Stimulated activated CD4-positive, alpha-beta T cell treated with anti-CD3 and anti-CD28 coated beads, Interleukin-2, amount 100 ng/mL, for 24 hours (primary cell): ENCODE results near the gene PLCB1.

Experiments used
- DNase-seq, 2 donors: peaks; one replicate each; pipeline ENCODE4 v3.0.0-alpha.2; 2020

The PLCB1 gene

DNA sequence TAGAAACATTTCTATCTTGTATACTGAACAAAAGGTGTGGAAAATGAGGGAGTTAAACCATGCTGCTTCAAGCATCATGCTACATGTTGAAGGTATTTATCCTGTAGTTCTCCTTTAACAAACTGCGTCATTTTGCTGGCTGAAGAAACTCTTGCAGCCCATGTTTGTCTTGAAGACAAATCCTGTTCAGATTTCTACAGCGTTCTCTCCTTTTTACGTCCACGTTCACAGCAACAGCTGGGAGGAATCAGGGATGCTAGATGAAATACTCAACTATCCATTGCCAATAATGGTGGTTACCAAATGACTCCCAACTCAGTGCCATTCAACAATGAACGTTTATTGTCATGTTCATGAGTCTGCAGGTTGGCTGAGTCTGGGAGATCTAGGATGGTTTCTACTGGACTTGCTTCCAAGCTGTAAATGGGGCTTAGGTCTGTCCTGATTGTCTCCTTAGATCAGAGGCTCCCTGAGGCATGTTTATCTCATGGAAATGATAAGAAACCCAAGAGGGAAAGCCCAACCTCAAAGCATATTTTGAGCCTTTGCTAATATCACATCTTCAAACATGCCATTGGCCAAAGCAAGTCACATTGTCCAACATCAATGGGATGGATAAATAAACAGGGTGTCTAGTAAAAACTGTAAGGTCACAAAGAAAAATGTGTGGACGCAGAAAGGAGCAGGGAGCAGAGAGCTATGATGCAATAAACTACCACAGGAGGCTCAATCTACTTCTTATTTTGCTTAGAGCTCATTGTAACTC, 2.7 kb upstream of the PLCB1 start:
- DNase-seq = no peak

DNA sequence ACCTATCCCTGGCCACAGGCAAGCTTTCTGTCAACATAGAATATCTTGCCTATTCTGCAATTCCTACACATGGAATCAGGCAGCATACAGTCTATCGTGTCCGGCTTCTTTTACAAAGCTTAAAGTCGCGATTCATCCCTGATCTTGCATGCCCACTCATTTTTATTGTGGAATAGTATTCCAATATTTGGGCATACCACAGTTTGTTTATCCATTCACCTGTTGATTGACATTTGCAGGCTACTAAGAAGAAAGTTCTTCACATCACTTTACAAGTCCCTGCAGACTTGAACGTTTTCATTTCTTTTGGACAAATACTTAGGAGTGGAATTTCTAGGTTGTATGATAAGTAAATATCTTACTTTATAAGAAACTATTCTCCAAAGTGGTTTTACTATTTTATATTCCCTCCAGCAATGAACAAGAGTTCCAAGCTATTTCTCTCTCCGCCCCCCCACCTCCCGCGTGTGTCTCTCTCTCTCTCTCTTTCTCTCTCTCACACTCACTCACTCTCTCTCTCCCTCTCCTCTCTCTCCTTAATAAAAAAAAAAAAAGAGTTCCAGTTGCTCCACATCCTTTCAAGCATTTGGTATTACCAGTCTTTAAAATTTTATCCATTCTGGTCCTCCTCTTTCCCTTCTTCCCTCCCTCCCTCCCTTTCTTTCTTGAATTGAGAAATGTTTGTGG, 1.1 kb upstream of the PLCB1 start:
- no peak for DNase-seq

DNA sequence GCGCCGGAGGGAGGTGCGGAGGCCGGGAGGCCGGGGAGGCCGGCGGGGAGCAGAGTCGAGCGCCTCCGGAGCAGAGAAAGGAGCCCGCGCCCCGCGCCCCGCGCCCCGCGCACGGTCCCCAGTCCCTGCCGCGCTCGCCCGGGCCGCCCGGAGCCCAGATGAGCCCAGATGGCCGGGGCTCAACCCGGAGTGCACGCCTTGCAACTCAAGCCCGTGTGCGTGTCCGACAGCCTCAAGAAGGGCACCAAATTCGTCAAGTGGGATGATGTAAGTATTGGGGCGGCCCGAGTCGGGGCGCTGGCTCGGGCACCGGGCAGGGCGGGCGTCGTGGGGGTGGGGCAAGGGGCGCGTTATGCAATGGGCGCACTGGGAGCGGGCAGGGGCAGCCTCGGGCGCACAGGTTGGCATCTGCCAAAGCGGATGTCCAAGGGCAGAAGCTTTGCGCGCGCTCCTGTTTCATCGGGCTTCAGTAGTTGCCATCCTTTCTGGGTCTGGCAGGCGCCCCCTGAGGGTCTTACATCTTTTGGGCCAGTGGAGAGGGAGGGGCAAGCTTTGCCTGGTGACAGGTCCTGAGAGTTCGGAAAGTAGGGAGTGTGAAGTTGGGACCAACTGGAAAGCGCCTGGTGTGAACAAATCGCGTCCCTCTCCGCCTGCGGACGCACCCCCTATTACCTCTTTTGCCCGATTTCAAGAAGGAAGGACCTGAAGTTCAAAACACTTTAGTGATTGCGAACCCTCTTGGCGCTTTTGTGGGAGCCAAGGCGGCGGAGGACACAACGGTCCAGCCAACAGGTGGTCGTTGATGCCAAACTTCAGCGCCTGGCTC, 631 bp downstream of the PLCB1 start:
- peak in 1 of 2 donors; percentile 24 for DNase-seq

DNA sequence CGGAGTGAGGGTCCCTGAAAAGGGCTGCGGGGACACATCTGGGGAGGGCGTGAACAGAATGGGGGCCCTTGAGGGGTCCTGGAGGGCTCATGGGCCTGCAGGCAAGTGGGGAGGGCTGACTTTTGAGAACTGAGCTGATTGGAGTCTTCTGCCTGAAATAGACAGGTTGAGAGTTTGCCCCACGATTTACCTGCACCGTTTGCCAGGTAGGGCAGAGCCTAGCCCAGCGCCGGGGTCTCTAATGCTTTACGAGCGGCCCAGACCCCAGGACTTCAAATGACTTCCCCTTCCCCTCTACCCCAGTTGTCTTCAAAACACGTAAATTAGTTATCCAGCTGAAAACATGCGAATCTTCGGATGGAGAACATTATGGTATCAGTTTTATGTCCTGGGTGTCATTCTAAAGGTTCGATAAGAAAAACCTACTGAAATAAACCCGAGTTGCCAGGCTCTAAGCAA, 1.3 kb downstream of the PLCB1 start:
- DNase-seq = no peak

DNA sequence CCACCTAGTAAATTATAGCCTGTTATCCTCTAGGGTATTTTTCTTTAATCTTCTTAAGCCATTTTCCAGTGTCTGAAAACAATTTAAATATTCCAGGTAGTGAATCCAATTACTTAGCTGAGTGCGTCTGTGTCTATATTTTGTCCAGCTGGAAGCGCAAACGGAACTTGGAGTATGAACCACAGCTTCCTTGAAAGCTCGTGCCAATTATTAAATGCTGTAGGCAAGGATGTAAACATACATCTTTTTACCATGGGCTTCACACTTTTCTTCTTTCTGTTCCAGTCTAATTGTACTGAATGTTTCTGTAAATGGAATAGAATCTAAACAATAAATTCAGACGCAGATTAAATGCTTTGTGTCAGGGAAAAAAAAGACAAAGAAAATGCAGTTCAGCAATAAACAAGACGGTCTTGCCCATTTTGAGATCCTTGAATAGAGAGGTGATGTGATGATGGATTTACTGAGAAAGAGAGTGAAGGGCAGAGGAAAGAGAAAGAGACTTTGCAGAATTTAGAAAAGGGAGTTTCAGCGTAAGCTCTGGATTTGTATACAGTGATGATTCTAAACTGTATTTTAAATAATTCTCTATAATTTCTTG, 1.9 kb downstream of the PLCB1 start:
- DNase-seq = no peak

DNA sequence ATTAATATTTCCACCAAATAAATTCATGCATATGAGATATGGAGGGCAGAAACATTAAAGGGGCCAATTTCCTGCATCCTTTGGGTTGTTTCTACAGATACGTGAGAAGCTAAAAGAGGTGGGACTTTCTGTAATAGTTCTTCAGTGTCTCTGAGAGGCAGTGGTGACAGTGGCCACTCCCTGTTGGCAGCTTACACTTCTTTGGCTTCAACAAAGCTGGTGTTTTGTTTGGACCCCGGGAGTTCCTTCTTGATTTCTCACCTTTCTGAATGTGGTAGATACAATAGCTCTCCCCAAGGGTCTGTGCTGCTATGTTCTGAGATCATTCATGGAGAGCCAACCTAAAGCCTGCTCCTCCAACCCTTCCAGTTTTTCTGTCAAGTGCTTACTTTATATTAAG, 7.8 kb downstream of the PLCB1 start:
- no peak for DNase-seq

DNA sequence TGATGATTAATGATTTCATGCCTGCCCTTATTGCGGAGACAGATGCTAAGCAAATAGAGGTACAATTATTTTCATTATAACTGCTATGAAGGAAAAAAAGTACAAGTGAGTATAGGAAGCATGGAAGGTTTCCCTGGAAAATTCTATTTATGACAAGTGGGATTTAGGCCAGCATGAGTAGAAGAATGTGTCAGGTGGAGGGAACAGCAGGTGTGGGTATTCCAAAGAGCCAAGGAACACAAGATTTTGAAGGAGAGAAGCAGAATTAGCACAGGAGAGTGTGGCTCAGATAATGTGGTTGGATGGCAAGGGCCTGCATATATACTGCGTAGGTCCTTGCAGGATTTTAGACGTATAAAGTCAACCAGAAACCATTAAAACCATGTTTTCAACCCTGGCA, 11.4 kb downstream of the PLCB1 start:
- DNase-seq = no peak

DNA sequence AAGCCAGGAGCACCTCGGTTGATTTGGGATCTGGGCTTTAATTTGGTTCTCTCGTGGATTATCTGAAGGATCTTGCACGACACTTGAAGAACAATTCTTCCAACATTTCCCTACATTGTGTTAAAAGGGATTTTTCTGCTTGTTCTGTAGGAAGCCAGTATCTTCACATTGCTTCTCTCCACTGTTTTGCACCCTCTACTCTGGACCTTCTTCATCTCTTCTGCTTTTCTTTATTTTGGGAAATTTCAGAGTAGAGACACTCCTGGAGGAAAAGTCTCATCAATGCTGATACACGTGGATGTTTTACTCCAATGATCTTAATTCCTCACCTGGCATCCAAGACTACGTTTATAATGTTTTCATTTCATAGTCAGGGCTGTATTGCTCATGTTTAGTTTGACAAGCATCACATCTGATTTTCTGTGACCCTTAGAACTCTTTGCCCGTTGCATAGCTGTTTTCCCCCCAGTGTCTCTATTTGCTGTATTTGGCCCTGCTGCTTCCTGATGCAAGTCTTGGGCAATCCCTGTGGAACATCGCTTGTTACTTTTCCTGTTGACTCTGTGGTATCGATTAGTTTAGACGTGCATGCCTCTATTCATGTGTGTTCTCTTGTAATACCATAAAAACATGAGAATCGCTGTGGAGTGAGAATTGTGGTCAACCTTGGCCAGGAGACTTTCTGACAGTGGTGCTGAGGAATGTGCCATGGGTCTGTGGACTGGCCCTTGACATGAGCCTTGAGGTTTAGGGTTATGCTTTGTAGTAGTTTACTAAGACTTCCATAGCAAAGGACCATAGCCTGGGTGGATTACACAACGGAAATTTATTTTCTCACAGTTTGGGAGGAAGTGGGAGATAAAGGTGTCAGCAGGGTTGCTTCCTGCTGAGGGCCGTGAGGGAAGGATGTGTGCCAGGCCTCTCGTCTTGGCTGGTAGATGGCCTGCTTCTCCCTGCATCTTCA, 12.5 kb downstream of the PLCB1 start:
- DNase-seq = no peak

DNA sequence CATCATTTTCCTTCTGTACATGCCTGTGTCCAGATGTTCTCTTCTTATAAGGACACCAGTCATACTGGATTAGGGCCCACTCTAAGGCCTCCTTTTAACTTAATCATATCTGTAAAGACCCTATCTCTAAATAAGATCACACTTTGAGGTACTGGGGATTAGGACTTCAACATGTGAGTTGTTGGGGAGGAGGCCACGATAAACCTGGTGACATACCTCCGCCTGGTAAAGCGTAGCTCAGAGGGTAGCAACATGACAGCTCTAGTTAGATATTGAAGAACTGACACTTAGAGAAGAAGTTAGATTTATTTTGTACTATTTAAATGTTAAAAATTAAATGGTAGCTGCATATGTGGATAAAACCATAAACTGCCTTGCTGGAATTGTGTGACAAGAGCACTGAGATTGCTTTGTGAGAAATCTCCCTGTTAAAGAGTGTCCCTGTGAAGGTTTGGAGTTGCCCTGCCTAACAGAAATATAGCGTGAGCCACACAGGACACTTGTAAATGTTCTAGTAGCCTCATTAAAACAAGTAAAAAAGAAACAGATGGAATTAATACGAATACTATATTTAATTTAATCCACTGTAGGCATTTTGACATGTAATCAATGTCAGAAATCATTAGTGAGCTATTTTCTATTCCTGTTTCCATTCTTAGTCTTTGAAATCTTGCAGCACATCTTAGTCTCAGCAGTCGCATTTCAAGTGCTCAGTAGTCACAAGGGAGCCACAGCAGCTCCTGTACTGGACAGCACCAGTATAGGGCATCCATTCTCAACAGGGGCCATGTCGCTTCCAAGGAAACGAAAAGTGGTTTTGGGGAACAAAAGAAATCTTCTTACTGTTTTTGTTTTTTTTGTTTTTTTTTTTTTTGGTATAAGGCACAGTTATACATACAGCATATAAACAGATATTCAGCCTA, 13.4 kb downstream of the PLCB1 start:
- DNase-seq = no peak

DNA sequence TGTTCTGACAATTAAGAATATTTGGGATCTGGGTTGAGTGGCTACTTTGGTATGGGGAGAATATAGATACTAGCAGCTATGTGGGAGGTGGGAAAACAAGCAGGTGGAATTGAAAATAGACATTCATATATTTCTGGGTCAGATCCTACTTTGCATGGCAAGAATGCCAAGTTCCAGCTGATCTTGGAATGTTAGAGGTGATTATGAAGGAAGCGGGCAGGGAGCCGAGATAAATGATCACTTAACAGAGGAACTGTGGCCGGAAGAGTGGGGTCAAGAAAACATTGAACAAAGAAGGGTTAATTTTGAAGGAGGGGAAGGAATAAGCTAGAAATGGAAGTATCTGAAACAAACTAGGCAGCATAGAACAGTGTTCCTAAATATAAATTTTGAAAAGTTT, 15.4 kb downstream of the PLCB1 start:
- no peak for DNase-seq

DNA sequence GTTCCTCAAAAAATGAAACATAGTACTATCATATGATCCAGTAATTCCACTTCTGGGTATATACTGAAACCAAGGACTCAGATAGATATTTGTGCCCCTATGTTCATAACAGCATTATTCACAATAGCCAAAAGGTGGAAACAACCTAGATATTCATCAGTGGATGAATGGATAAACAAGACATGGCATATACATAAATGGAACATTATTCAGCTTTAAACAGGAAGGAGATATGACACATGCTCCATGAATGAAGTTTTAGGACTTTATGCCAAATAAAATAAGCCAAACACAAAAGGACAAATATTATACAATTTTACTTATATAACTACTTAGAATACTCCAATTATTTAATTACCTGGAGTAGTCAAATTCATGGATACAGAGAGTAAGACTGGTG, 16.4 kb downstream of the PLCB1 start:
- DNase-seq = no peak

DNA sequence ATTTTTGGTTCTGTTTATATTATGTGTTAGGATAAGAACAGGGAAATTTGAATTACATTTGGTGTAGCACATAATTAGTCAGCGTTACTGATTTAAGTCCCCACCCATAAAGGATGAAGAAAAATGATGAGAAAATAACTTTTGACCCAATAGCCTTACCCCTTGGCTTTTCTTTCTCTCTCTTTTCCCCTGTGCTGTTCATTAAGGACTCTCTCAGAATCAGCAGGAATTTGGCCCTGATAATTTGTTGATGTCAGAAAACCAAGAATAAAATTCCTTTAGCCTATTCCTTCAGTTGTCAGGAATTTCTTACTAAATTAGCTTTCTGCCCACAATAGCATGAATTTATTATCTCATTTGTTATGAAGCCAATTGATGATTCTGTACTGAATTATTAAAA, 18.5 kb downstream of the PLCB1 start:
- DNase-seq = no peak

DNA sequence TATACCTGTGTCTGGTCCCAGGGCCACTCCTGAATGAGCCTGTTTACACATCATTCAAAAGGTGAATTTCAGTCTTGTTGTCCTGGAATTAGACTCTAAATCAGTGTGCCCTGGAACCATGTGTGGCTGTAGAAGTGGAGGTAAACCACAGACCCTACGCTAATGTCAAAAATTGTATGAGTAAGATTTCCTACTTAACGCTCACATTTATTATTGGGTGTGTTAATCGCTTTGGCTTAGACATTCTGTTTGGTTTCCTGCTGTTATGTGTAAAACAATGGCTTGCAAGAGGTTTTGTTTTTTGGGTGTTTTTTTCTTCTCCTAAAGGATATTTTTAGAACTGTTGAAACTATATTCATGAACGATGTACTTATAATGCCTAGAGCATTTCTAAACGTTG, 19.3 kb downstream of the PLCB1 start:
- DNase-seq = no peak

DNA sequence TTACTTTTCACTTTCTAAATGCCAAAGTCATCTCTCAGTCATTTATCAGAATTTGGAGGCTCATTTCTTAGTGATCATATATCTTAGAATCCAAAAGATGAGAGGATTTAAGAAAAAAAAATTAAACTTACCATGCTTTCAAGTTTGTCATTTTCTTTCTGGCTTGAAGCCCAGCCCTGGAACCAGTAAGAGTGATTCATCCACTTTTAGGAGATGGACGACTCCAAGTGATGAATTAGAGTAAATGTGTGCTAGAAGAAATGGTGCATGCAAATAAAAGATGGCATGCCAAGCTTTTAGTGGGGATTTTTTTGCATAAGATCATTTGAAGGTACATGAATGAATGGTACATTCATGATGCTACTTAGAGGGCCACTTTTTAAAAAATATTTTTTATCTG, 20.1 kb downstream of the PLCB1 start:
- DNase-seq = no peak

DNA sequence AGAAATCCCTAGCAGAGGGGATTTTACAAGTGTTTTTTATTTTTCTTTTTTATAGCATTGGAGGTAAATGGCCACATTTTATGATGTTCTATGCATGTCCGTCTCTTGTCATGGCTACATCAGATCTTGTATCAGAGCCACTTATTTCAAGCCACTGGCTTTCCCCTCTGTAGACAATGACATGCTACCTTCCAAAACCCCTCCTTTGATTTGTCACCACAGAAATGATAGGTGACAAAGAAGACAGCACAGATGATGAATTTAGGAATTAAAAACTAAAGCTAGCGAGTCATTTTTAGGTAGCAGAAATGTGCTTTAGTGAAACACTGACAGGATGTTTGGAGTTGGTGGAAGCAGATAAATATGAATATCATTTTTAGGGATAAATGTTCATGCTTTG, 20.8 kb downstream of the PLCB1 start:
- DNase-seq = no peak

DNA sequence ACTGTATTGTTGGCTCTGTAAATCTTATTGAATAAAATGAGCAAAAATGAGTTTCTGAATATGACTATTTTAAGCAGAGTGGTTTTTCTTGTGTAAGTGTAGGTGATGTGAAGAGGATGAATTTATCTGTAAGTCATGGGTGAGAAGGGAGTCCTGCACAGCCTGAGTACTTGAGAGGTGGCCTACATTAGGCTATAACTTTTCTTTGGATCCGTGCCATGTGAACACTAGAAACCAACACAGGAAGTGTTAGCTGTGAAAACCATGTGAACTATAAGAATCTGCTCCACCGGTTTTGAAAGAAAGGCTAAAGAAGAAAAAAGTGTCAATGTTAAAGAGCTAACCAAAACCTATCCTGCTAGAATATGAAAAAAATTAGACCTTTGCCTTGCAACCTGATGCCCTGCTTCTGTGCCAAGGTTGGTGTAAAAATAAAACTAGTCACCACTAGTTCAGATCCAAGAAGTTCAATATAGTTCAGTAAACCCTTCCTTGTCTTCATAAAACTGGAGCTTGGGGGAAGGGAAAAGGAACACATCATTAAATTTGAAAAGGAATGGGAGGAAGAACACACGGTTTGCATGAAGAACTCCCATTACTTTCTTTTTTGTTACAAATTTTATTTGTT, 21.3 kb downstream of the PLCB1 start:
- DNase-seq = no peak

DNA sequence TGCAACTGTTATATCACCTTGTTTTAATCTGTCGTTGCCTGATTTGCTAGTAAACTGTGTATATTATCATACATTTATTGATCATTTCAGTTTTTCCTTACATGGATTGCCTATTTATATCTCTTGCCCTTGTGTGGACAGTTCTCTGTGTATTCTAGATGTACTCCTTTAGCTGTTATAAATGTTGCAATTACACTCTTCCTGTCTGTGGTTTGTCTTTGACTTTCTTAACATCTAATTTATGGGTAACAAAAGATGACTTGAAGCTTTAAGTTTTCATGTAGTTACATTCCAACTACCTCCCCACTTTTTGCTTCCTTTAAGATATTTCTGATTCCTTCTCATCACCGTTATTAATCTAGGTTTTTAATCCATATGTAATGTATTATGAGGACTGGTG, 22.6 kb downstream of the PLCB1 start:
- no peak for DNase-seq

DNA sequence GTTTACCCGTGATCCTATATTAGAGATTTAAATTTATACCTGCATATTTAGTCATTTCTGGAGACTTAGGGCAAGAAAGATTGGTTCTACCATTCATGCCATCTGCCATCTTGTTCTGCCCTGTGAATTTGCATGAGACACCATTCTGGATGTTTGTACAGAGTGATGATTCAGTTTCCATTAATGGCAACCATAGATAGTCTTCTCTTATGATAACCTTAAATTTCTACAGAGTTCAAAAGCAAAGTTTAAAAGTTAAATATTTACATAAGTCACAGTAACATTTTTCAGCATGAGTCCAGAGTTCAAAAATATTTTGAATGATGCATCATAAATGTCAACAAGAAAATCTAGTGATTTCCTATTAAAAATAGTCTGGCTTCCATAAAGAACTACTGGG, 23.2 kb downstream of the PLCB1 start:
- no peak for DNase-seq

DNA sequence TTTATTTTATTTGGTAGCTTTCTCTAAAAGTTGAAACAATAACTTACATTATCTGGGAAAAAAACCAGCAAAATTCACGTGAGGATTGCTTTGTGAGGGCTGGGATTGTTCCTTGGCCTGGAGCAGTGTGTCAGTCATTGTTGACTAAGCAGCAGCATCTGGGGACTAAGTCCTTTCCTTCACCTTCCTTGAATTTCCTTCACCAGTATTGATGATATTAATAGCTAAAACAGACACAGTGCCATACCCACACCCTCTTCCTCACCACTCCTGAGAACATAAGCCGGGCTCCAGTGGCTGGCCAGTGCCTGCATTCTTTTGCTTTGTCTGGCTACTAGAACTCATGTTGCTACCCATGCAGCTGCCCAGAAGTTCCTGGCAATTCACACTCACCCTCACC, 23.7 kb downstream of the PLCB1 start:
- DNase-seq = no peak
